Ovary (tissue), 3 donors: Measurements from ENCODE around the gene FGFR1OP2.

Source experiments
- EP300 ChIP-seq: sonication (generic); formaldehyde crosslinking; IDR thresholded peaks from one replicate; pipeline ENCODE4 v1.6.1; 2017; ENCODE audit warnings: antibody characterized with exemption
- POLR2A ChIP-seq: fragments of 450-650 bp; IDR thresholded peaks from one replicate; pipeline ENCODE4 v1.6.1; 2017; ENCODE audit warnings: antibody characterized with exemption, mild to moderate bottlenecking, moderate library complexity
- TF ChIP-seq, protein P1 (sequence below), 3 donors: fragments of 450-650 bp in 2 of 3; fragments of 200-600 bp in 1 of 3; IDR thresholded peaks; one replicate each; pipeline versions ENCODE4 v1.5.1 to v1.8.0; 2016 to 2022; ENCODE audit warnings: antibody characterized with exemption in 3 of 3, mild to moderate bottlenecking in 1 of 3
- donor health status: DM: no; HTN: no; CAD: no.

- TF ChIP-seq, protein P1, sequence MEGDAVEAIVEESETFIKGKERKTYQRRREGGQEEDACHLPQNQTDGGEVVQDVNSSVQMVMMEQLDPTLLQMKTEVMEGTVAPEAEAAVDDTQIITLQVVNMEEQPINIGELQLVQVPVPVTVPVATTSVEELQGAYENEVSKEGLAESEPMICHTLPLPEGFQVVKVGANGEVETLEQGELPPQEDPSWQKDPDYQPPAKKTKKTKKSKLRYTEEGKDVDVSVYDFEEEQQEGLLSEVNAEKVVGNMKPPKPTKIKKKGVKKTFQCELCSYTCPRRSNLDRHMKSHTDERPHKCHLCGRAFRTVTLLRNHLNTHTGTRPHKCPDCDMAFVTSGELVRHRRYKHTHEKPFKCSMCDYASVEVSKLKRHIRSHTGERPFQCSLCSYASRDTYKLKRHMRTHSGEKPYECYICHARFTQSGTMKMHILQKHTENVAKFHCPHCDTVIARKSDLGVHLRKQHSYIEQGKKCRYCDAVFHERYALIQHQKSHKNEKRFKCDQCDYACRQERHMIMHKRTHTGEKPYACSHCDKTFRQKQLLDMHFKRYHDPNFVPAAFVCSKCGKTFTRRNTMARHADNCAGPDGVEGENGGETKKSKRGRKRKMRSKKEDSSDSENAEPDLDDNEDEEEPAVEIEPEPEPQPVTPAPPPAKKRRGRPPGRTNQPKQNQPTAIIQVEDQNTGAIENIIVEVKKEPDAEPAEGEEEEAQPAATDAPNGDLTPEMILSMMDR (IDR thresholded peaks at IDR 0.05) = no peak
- TF ChIP-seq EP300 = no peak
- no peak for TF ChIP-seq POLR2A
These were observed 15.2 kb downstream of the FGFR1OP2 start for GRCh38 chr12:26953447-26953846.
